GM12892 (cell line): Measurements from ENCODE around the gene PIK3C2G.

Experiments
- POLR2A ChIP-seq: IDR thresholded peaks from 2 replicates; pipeline ENCODE4 v1.6.1; 2011; ENCODE audit warnings: low read depth, low read length, control low read depth
- POLR2AphosphoS5 ChIP-seq: IDR thresholded peaks from 2 replicates; pipeline ENCODE4 v1.6.1; 2011; ENCODE audit warnings: low read depth, low read length, control low read depth
- TAF1 ChIP-seq: IDR thresholded peaks from 2 replicates; pipeline ENCODE4 v1.6.1; 2011; ENCODE audit warnings: low read depth, mild to moderate bottlenecking, control low read depth, low read length, borderline replicate concordance

- TF ChIP-seq POLR2A (no peak), POLR2AphosphoS5 (no peak), TAF1 (no peak)
Observed at GRCh38 chr12:18313306-18313705, 52.0 kb downstream of the PIK3C2G start.
